Hematopoietic multipotent progenitor cell (in vitro differentiated cells): Measurements from ENCODE around the gene SEMA3B. TPM values are rescaled to one million over a fixed set of nuclear protein-coding genes. Genes with fewer than 3 reads are reported as not detected.
"Not testable (repeated sequence)": the region's sequence is repeated elsewhere in the genome, so short reads cannot be mapped to it uniquely, and the experiment has no call there.

Source experiments
- DNase-seq, 3 donors: peaks; one replicate each; pipeline ENCODE4 v3.0.0-alpha.2; 2011 to 2015; ENCODE audit warnings: low read depth in 2 of 3, low spot score in 2 of 3
- total RNA-seq: library from RNA; depleted of rRNA; stranded (reverse); fragments of >200 nt; gene quantifications from one replicate; pipeline ENCODE4 v1.2.3, GENCODE V29; 2012

Gene SEMA3B
- total RNA-seq, 1 donor, result 0.54 TPM

DNA sequence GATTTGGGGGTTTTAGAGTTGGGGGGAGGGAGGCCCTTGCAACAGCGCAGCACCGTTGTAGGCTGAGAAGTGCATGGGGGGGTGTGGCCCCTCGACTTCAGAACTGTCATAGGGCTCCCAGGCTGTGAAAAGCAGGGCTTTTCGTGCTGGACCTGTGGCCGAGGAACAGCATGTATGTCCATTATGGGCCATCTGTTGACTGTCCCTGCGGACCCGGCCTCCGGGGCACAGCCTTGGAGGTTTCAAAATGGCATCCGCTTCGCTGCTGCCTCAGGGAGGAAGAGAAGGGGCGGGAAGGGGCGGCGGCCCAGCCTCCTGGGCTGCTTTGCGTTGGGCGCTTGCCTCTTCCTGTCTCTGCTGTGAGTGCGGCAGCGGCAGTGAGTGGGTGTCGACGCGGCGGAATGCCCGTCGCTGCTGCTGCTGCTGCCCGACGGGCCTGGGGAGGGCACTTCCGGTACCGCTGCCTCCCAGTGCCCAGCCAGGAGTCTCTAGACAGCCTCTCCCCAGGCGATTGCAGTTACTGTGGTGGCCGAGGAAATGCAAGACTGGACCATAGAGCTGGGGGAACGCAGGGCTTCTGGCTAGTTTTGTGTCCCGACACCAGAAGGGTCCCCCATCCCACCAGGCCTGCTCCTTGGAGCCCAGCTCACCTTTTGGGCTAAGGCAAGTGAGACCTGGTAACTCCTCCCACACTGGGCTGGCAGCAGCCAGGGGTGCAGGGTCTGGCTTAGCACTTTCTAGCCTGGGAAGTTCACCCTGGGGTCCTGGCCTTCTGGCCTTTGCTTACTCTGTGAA is 31.0 kb upstream of the SEMA3B start:
- peak; percentile 68 to 87 (median 82) for DNase-seq

DNA sequence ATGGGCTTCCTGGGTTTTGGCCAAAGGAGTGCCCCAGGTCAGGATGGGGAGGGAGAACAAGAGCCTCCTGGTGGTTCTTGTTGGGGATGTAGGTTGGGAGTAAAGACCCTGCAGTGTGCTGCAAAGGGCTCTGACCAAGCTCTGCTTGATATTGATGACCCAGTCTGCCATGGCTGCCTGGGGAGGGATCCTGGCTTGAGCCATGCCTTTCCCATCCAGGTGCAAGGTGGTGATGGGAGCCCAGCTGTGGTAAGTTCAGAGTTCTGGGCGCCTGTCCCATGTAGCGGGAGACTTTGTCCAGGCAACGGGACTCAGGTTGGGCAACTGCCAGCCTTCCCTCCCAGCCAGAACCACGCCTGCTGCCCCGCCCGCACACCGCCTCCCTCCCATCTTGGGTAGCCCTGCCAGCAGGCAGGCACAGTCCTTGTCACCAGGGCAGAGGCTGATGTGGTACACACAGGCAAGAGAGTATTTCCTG is 30.4 kb upstream of the SEMA3B start:
- DNase-seq, result no peak

DNA sequence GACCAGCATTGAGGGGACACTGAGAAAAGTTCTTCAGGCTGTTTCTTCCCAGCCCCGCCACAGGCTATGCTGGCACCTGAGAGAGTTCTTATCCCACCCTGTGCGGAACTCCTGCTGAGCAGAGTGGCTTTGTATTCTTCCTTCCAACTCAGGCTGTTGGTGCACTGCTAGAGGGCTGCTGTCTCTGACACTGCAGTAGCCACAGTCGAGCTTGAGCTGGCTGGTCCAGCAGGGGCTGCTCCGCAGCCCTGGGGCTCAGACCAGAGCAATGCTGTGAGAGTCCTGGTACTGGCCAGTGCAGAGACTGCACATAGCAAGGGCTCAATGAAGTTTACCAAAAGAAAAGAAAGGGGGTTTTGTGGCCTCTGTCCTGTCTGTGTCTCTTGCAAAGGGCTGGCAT is 29.3 kb upstream of the SEMA3B start:
- no peak for DNase-seq

DNA sequence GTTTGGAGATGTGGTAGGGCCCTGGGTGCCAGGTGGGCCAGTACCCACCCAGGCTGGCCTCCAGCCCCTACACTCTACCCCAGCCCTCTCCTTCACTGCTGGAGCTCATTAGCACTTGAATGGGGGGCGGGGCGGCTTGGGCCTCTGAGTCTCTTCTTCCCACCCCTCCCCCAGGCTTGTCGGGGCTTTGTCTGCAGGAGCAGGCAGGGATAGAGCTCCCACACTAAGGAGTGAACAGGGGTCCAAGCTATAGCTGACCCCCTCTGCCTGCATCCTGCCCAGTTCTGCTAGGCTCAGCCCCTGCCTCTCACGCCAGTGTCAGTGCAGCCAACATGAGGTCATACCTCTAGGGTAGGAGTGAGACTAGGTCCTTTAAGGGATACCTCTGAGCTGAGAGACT is 27.8 kb upstream of the SEMA3B start:
- DNase-seq, result no peak

DNA sequence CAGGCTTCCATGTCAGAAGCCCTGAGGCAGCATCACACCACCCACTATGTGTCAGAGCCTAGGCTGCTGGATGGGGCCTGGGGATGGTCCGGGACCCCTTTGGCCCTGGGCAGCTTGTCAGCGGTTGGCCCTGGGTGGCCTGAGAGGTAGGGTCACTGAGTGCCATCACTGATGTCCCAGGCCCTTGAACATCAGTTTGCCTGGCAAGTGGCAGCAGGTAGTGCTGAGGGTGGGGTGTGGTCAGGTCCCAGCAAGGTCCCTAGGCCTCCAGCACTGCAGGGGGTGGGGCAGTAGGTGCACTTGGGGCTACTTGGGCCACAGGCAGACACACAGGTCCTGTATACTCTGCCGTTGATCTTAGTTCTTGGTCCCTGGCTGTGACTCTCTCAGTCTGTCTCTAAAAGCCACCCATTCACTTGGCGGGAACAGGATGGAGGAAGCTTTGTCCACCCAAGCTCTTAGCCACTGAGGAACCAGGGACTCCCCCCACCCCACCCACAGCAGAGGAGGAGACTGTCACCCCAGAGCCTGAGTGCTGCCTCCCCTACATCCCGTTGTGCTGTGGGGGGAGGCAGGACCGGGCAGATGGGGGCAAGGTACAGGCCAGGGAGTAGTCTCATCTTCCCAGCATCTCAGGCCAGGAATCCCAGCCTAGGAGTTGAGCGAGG is 27.1 kb upstream of the SEMA3B start:
- no peak for DNase-seq

DNA sequence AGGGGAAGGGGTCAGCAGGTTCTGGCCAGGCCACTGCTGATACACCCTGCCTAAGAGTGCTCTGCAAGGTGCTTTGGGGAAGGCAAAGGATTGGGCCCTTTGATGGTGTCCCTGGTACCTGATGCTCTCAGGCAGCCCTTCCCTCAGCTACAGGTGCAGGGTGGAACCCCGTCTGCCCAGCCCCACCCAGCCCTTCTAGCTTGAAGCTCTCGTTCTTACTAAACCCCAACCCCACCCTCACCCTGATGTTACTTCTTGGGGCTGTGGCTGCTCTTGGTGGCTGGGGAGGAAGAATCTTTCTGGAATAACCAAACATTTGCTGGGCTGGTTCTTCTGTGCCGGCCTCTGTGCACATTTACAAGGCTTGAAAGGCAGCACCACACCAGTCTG is 26.6 kb upstream of the SEMA3B start:
- no peak for DNase-seq

DNA sequence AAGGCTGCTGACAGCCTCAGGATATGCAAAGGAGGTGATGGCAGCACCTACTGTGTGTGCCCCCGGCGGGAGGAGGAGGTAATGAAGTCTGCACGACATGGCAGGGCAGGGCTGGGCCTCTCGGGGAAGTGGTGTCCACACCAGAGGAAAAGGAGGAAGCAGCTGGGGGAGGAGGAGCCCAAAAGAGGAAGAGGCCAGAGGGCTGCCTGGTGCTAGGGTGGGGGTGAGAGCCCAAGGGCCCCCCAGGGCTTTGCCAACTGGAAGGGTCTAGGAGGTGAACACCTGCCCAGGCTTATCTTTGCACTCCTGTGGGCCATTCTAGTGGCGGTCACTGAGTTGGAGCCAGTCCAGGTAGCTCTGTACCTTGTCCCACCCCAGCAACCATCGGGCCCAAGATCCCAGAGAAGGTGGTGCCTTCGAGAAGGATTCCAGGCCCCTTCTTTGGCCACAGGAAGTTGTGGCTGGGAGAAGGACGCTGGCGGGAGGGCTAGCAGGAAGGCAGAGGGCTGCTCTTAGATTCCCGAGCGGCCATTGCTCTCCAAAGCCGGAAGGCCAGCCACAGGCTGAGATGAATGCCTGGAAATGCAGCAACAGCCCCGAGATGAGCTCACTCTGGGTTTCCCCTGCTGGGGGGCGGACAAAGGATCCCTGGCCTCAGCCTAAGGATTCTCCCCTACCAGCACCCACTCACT is 25.9 kb upstream of the SEMA3B start:
- DNase-seq, result peak in 2 of 3 donors; percentile 90 to 97

DNA sequence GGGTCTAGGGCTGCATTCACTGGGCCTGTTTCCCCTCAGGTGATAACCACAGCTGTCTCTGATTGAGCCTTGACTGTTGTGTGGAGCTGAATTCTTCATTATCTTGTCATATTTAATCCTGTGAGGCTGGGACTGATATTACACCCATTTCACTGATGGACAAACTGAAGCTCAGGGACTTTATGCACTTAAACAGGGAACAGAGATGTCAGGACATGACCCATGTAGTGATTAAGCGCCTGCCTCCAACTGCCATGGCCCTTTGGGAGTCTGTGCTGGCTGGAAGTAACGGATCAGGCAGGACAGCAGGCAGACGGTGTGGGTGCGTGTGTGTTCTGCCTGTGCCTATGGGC is 25.4 kb upstream of the SEMA3B start:
- no peak for DNase-seq

DNA sequence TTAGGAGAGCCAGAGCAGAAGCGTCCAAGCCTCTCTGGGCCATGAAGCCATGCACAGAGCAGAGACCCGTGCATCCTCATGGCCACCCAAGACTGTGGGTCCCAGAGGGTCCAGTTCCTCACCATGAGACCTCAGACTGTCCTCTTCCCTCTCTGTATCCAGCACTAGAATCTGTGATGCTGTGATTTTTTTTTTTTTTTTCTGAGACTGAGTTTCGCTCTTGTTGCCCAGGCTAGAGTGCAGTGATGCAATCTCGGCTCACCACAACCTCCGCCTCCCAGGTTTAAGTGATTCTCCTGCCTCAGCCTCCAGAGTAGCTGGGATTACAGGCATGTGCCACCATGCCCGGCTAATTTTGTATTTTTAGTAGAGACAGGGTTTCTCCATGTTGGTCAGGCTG is 24.1 kb upstream of the SEMA3B start:
- DNase-seq, result not testable (repeated sequence)

DNA sequence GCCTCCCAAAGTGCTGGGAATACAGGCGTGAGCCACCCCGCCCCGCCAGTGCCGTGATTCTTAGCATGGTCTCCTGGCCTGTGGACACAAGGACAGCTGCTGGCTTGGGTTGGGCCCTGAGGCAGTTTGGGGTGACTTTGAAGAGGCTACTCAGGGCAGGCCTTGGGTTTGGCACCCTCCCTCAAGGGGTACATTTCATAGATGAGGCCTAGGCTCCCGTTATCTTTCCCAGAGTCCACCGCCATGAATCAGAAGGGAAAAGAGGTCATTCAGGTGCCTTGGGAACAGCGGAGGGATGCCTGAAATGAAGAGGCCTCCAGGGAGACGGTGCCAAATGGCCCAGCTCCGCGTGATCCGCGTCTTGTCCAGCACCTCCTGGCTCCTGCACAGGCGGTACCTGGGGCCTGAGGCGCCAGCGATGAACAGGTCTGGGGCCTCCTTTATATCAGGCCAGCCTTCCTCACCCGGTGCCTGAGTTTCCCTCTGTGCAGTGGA is 23.6 kb upstream of the SEMA3B start:
- no peak for DNase-seq

DNA sequence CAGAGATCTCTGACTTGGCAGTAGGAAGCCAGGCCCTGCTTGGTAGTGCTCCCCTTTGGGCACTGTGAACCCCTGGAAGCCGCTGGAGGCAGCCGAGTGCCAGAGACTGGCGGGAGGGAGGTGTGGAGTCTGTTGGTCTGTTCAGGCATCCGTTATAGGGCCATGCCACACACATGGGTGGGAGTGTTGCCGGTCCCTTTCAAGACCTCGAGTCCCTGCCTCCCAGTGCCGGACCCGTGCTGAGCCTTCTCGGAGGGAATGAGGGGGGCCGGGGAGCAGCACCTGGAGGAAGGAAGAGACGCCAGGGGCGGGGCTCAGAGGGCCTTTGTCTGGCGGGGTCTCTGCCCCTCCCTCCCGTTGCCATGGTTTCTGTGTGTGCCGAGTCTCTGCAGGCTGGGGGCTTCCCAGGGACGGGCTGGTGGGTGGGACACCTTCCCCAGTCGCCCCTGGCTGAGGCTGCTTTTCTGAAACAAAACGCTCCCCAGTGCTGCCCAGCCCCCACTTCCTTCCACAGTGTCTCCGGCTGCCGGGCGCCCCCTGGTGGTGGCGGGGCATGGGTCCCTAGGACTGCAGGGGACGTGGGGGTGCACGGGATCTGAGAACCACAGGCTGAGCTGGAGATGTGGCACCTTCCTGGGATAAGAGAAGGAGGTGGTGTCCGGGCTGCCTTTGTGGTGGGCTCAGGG is 23.0 kb upstream of the SEMA3B start:
- peak; percentile 93 to 96 (median 95) for DNase-seq

DNA sequence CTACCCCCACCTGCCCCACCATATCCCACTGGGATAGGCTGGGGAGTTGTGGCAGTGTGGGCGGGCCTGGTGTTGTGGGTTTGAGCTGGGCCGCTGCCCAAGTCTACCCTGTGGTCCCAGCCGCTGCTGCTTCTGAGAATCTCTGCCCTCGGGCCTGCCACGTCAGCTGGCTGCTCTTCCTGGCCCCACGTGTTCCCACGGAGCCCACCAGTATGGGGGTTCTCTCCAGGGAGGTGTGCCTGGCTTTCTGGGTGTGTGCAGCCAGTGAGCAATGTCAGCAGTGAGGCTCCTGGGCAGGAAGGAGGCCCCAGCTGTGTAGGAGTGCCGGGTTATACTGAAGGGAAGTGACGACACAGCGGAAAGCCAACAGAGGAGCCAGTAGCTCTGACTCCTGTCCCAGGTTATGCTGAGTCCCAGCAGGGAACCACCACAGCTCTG is 22.4 kb upstream of the SEMA3B start:
- DNase-seq, result peak; percentile 60 to 84 (median 80)

DNA sequence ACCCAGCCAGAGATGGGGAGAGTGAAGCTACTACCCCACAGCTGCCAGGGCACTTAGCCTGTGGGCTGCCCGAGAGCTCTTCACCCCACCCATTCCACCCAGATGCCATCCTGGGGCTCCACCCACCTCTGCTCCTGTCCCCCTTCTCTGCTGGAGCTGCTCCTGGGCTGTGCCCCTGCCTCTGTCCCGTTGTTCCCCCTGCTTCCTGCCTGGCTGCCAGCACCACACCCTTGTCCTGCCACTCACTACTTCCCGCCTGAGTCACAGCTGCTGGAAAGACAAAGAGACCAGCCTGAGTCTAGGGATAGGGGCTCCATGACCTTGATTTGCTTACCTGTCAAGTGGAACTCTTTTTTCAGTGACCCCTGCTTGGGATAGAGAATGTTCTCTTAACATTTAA is 20.6 kb upstream of the SEMA3B start:
- no peak for DNase-seq

DNA sequence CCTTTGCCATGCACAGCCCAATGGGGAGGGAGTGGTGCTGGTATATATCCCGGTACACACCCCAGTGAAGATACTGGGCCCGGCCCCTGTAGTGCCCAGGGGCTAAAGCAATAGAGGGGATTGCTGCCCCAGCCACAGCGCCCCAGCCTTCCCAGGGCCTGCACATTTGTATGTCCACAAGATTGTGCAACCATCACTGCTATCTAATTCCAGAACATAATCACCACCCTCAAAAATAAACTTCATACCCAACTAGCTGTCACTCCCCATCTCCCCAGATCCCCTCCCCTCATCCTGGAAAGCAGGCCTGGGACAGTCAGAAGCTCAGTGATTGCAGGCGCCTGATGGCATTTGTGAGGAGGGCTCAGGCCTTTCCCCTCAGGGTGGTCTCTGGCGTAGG is 19.5 kb upstream of the SEMA3B start:
- DNase-seq, result no peak

DNA sequence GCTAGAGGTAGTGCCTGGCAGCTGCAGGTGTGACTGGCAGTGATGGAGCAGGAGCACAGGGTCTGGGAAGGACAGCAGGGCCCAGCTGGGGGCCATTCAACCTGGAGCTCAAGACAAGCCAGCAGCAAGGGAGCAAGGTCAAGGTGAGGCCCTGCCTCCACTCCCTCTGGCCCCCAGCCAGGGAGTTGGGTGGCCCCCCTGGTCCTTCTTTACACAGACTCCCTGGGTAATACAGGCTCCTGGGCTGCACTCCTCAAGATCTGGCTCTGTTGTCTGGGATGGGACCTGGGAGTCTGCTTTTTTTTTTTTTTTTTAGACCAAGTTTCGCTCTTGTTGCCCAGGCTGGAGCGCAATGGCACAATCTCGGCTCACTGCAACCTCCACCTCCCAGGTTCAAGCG is 18.4 kb upstream of the SEMA3B start:
- DNase-seq, result no peak

DNA sequence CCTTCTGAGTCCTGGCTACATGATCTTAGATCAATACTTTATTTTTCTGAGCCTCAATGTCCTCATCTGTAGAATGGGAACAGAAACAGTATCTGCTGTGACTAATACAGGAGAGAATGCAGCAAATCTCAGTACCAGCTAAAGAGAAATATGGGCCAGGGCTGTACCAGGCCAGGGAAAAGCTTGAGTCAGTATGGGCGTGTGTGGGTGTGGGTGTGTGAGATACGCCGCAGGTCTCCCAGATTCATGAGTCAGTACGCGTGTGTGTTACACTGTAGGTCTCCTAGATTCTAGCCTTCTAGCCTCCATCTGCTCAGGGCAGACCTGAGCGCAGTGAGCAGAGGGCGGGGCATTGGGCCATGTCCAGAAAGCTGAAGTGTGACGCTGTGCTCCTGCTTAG is 17.7 kb upstream of the SEMA3B start:
- DNase-seq, result no peak

DNA sequence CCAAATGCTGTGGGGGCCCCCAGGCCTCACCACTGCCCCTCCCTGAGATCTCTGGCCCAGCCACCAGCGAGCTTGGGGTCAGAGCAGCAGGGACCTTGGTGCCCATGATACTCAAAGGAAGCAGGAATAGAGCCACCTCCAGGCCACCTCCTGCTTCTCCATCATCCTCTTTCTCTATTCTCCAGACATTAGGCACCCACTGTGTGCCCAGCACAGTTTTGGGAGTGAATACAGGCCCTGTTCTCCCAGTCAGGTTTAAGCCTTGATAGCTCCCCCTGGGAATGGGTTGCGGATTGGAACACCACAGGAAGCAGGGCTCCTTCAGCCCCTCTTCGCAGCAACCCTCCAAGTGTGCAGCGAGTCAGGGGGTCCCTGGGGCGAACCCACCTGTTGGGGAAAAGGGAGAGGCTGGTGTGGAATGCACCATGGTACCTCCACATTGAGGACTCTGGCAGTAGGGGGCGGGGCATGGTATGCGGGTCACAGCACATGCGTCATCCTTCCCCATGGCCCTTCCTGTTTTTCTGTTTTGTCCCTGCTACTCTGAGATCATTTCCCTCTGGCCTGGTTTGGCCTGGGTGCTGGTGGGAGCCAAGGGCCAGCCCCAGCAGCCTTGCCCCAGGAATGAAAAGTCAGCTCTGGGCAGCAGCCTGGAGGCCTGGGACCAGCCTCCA is 14.2 kb upstream of the SEMA3B start:
- no peak for DNase-seq

DNA sequence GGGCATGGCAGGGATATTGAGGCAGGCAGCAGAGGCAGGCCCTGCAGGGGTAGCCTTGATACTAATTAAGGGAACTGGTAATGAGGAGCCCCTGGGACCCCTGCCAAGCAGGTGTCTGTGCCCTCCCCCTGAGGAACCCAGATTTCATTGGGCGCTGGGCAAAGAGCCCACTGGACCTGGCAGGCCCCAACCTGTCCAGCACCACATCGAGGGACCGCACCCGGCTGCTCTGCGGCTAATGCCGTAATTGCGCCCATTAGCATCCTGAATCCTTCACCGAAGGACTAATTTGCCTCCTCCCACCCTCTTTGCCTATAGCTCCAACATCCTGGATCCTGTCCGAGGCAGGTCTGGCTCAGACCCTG is 13.7 kb upstream of the SEMA3B start:
- no peak for DNase-seq

DNA sequence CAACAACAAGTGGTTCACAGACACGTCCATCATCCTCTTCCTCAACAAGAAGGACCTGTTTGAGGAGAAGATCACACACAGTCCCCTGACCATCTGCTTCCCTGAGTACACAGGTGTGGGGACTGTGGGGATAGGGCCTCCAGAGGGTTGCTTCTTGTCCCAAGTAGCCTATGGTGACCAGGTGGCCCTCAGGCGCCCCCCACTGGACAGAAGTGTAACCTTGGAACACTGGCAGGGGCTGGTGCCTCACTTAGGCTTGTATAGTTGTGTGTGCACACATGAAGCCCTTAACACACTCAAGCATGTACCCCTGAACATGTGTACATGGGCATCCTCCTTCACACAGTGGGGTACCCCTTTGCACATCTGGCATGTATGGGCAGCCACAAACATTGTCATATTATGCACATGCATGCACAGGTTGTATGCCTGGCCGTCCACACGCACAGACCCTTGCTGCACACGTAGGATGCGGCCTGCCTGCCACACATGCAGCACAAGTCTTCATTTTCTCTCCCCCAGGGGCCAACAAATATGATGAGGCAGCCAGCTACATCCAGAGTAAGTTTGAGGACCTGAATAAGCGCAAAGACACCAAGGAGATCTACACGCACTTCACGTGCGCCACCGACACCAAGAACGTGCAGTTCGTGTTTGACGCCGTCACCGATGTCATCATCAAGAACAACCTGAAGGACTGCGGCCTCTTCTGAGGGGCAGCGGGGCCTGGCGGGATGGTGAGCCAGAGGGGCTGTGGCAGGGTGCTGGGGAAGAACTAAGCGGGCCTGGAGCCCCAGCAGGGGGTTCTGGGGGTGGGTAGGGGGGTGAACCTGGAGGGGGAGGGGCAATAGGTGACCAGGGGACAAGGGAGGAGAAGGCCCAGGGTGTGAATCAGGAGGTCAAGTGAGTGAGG is 11.7 kb upstream of the SEMA3B start:
- peak in 1 of 3 donors; percentile 48 for DNase-seq
